Lung (tissue), 12 donors: ENCODE measurements around the gene XYLB. TPM values are rescaled to one million over a fixed set of nuclear protein-coding genes. Genes with fewer than 3 reads are reported as not detected.

Source experiments
- ATAC-seq: fragments of 200-7000 bp; cut with Tn5 transposase; one replicate; pipeline ENCODE4 v1.9.1; 2020; ENCODE audit warnings: moderate number of reproducible peaks; ENCODE audit not compliant: insufficient read depth, low FRiP score
- DNase-seq, 3 donors: peaks; one replicate each; pipeline ENCODE4 v3.0.0-alpha.2; 2013 to 2017
- H3K27ac ChIP-seq, 2 donors: one replicate each; pipeline ENCODE4 v1.5.1; 2013; ENCODE audit warnings: mild to moderate bottlenecking in 2 of 2, moderate library complexity in 2 of 2, control low read depth in 1 of 2, inconsistent platforms in 1 of 2, low read depth in 1 of 2, low read length in 1 of 2
- H3K27me3 ChIP-seq, 3 donors: one replicate each; pipeline ENCODE4 v1.5.1; 2013; ENCODE audit warnings: low read length in 2 of 3; ENCODE audit not compliant: control insufficient read depth in 3 of 3, insufficient read depth in 3 of 3
- H3K36me3 ChIP-seq, 4 donors: one replicate each; pipeline ENCODE4 v1.5.1; 2013; ENCODE audit warnings: low read length in 4 of 4, mild to moderate bottlenecking in 1 of 4, moderate library complexity in 1 of 4; ENCODE audit not compliant: control insufficient read depth in 4 of 4, insufficient read depth in 4 of 4
- H3K4me1 ChIP-seq, 5 donors: one replicate each; pipeline ENCODE4 v1.5.1; 2013; ENCODE audit warnings: low read length in 5 of 5, mild to moderate bottlenecking in 2 of 5, moderate library complexity in 1 of 5; ENCODE audit not compliant: control insufficient read depth in 5 of 5, insufficient read depth in 5 of 5
- H3K4me3 ChIP-seq: one replicate; pipeline ENCODE4 v1.5.1; 2013; ENCODE audit warnings: mild to moderate bottlenecking, control low read depth, moderate library complexity
- H3K9ac ChIP-seq, 2 donors: one replicate each; pipeline ENCODE4 v1.5.1; 2013; ENCODE audit warnings: low read length in 2 of 2, control low read depth in 1 of 2; ENCODE audit not compliant: insufficient read depth in 1 of 2
- H3K9me3 ChIP-seq, 4 donors: one replicate each; pipeline ENCODE4 v1.5.1; 2013; ENCODE audit warnings: low read length in 3 of 4, mild to moderate bottlenecking in 1 of 4, moderate library complexity in 1 of 4; ENCODE audit not compliant: control insufficient read depth in 4 of 4, insufficient read depth in 3 of 4
- CTCF ChIP-seq: IDR thresholded peaks from 2 replicates; pipeline ENCODE4 v1.5.1; 2012; ENCODE audit warnings: mild to moderate bottlenecking; ENCODE audit errors: control extremely low read depth, extremely low read depth
- WGBS, 2 donors: extraction: QIAGEN DNeasy Blood & Tissue Kit; methylation state at CpG; one replicate each; pipeline ENCODE4 v1.1.7; 2013; 5-methylcytosine and 5-hydroxymethylcytosine counted together
- polyA plus RNA-seq, 2 donors: library from polyadenylated mRNA; stranded (reverse); fragments of 200-250 nt; gene quantifications; one replicate each; pipeline ENCODE4 v1.2.1, GENCODE V29; 2013
- total RNA-seq, 2 donors: library from RNA; depleted of rRNA in 1 of 2; stranded (reverse); fragments of >200 nt in 1 of 2; gene quantifications; one replicate each; pipeline ENCODE4 v1.2.1, GENCODE V29; 2014 to 2021
- donor health status: control.
- donor health status: control.
- donor health status: Bipolar disorder and iron deficiency.
- donor health status: healthy.
- donor health status: DM: yes; HTN: yes; CAD: no.

XYLB gene
- total and polyA plus RNA-seq, 4 donors: 0.89 to 5.8 (median 3.2) TPM

GRCh38 chr3:38370149-38370548, 23.6 kb downstream of the XYLB start:
- Histone ChIP-seq H3K27me3 (no peaks in the 10 kb centered on the region), H3K4me3 (no peak overlapping the region), H3K4me1 (no peaks in the 10 kb centered on the region), H3K9ac (no peak overlapping the region), H3K9me3 (peaks cover 0 to 6% (median 0%) of the 10 kb centered on the region in 4 donors), H3K27ac (no peak overlapping the region), H3K36me3 (peaks cover 0 to 18% (median 6%) of the 10 kb centered on the region in 4 donors)
- ATAC-seq (no peak), DNase-seq (no peak)
- no peak for TF ChIP-seq CTCF
- WGBS, 2 donors: 88 to 89% methylated on average over 2 of the region's 2 CpGs

GRCh38 chr3:38370861-38371260, 24.3 kb downstream of the XYLB start:
- no peak overlapping the region for H3K27ac ChIP-seq
- 67 to 70% methylated on average over 4 of the region's 4 CpGs for WGBS, 2 donors
- no peaks in the 10 kb centered on the region for H3K27me3 ChIP-seq
- peaks cover 0 to 12% (median 6%) of the 10 kb centered on the region in 4 donors for H3K36me3 ChIP-seq
- no peak for TF ChIP-seq CTCF
- H3K9ac ChIP-seq: no peak overlapping the region
- DNase-seq (no peak), ATAC-seq (no peak)
- no peak overlapping the region for H3K4me3 ChIP-seq
- H3K4me1 ChIP-seq: no peaks in the 10 kb centered on the region
- peaks cover 0 to 4% (median 0%) of the 10 kb centered on the region in 4 donors for H3K9me3 ChIP-seq

- Histone ChIP-seq H3K27ac (no peak overlapping the region), H3K9ac (no peak overlapping the region), H3K27me3 (no peaks in the 10 kb centered on the region), H3K4me1 (no peaks in the 10 kb centered on the region), H3K9me3 (peaks cover 0 to 4% (median 0%) of the 10 kb centered on the region in 4 donors), H3K36me3 (peaks cover 0 to 12% (median 6%) of the 10 kb centered on the region in 4 donors), H3K4me3 (no peak overlapping the region)
- no peak for ATAC-seq
- DNase-seq: no peak
- TF ChIP-seq CTCF: no peak
- 86 to 91% methylated on average over 15 of the region's 15 CpGs for WGBS, 2 donors
These were observed 25.1 kb downstream of the XYLB start for GRCh38 chr3:38371541-38372213.
